Gastrocnemius medialis (tissue), 4 donors: Measurements from ENCODE around the gene MAP3K6. TPM values are rescaled to one million over a fixed set of nuclear protein-coding genes. Genes with fewer than 3 reads are reported as not detected.

Experiments
- ATAC-seq, 2 donors: fragments of 150-250 bp; one replicate each; pipeline ENCODE4 v1.9.1; 2016
- DNase-seq, 2 donors: peaks; one replicate each; pipeline ENCODE4 v3.0.0-alpha.2; 2019
- H3K27ac ChIP-seq, 4 donors: fragments of 200-600 bp; sonication (generic); 1 replicate in 1 of 4; 2 replicates in 3 of 4; pipeline ENCODE4 v1.5.1; 2016 to 2018; ENCODE audit warnings: mild to moderate bottlenecking in 2 of 4, moderate library complexity in 1 of 4
- H3K27me3 ChIP-seq, 3 donors: fragments of 200-600 bp; sonication (generic) in 2 of 3; 1 replicate in 1 of 3; 2 replicates in 2 of 3; pipeline versions ENCODE4 v1.5.1 to v1.6.0; 2016 to 2019; ENCODE audit warnings: mild to moderate bottlenecking in 1 of 3, moderate library complexity in 1 of 3
- H3K36me3 ChIP-seq, 2 donors: fragments of 200-600 bp; sonication (generic) in 1 of 2; one replicate each; pipeline ENCODE4 v1.5.1; 2017 to 2018
- H3K4me1 ChIP-seq, 2 donors: fragments of 200-600 bp; sonication (generic) in 1 of 2; one replicate each; pipeline ENCODE4 v1.5.1; 2016 to 2017; ENCODE audit warnings: mild to moderate bottlenecking in 2 of 2
- H3K4me3 ChIP-seq, 4 donors: fragments of 200-600 bp; sonication (generic) in 3 of 4; 1 replicate in 1 of 4; 2 replicates in 3 of 4; pipeline ENCODE4 v1.5.1; 2016 to 2019; ENCODE audit warnings: mild to moderate bottlenecking in 2 of 4
- H3K9me3 ChIP-seq, 3 donors: fragments of 200-600 bp; sonication (generic) in 2 of 3; 1 replicate in 1 of 3; 2 replicates in 2 of 3; pipeline ENCODE4 v1.5.1; 2016 to 2019
- CTCF ChIP-seq, 5 experiments: fragments of 450-650 bp in 3 of 5; fragments of 200-600 bp in 2 of 5; sonication (generic) in 2 of 5; IDR thresholded peaks in 4 of 5; conservative IDR thresholded peaks in 1 of 5; 1 replicate in 4 of 5; 2 replicates in 1 of 5; pipeline ENCODE4 v1.5.1; 2016 to 2019; ENCODE audit warnings: antibody characterized with exemption in 5 of 5, mild to moderate bottlenecking in 3 of 5, moderate library complexity in 3 of 5
- POLR2A ChIP-seq, 2 donors: fragments of 450-650 bp; IDR thresholded peaks; one replicate each; pipeline ENCODE4 v1.6.1; 2017; ENCODE audit warnings: antibody characterized with exemption in 2 of 2, mild to moderate bottlenecking in 2 of 2, moderate library complexity in 2 of 2
- in situ Hi-C, 4 donors: fragments of 200-750 bp; cut with MboI; loops; one replicate each; pipeline versions ENCODE4 v1.15.0 to v1.8.0; 2017; ENCODE audit warnings: low sequenced_read_pairs in 4 of 4
- intact Hi-C: fragments of 100-400 bp; cut with DNase I; formaldehyde crosslinking; loops from one replicate; pipeline ENCODE4 v1.15.1; 2023; ENCODE audit warnings: low total_unique reads
- total RNA-seq, 4 donors: library from RNA; depleted of rRNA; stranded (reverse); fragments of >200 nt; gene quantifications; one replicate each; pipeline versions ENCODE4 v1.1.0 to v1.2.3, GENCODE V29; 2016

The MAP3K6 gene
- total RNA-seq, 4 donors from 2014 or later: 16.5 to 29.1 (median 18.4) TPM

GRCh38 chr1:27327964-27328363 lies 38.8 kb downstream of the MAP3K6 start:
- intact Hi-C loops: loop anchor here (10.0 kb wide), 1 partner anchor 277 kb away; the partner anchor contains the start of gene AHDC1
- Histone ChIP-seq H3K9me3 (no peaks in the 10 kb centered on the region), H3K36me3 (peaks cover 0 to 21% of the 10 kb centered on the region in 2 donors), H3K27ac (no peak overlapping the region), H3K4me3 (no peak overlapping the region), H3K4me1 (peaks cover 33 to 37% of the 10 kb centered on the region in 2 donors), H3K27me3 (no peaks in the 10 kb centered on the region)
- TF ChIP-seq POLR2A (IDR thresholded peaks at IDR 0.05) (no peak), CTCF (IDR thresholded peaks at IDR 0.05 in 4 of 5, conservative IDR thresholded peaks at IDR 0.05 in 1 of 5) (no peak)
- ATAC-seq (no peak), DNase-seq (no peak)
- in situ Hi-C loops: no loop called here

- TF ChIP-seq CTCF (IDR thresholded peaks at IDR 0.05 in 4 of 5, conservative IDR thresholded peaks at IDR 0.05 in 1 of 5): no peak
- TF ChIP-seq POLR2A (IDR thresholded peaks at IDR 0.05): no peak
- in situ Hi-C loops (no loop called here), intact Hi-C loops (loop anchor here (10.0 kb wide), 1 partner anchor 280 kb away; the partner anchor contains the start of gene AHDC1)
- H3K36me3 ChIP-seq: peaks cover 0 to 9% of the 10 kb centered on the region in 2 donors
- DNase-seq (no peak), ATAC-seq (no peak)
- H3K9me3 ChIP-seq: no peaks in the 10 kb centered on the region
- H3K27ac ChIP-seq: no peak overlapping the region
- peaks cover 40 to 43% of the 10 kb centered on the region in 2 donors for H3K4me1 ChIP-seq
- H3K4me3 ChIP-seq: no peak overlapping the region
- no peaks in the 10 kb centered on the region for H3K27me3 ChIP-seq
These were observed 41.5 kb downstream of the MAP3K6 start for GRCh38 chr1:27325286-27325685.

DNA sequence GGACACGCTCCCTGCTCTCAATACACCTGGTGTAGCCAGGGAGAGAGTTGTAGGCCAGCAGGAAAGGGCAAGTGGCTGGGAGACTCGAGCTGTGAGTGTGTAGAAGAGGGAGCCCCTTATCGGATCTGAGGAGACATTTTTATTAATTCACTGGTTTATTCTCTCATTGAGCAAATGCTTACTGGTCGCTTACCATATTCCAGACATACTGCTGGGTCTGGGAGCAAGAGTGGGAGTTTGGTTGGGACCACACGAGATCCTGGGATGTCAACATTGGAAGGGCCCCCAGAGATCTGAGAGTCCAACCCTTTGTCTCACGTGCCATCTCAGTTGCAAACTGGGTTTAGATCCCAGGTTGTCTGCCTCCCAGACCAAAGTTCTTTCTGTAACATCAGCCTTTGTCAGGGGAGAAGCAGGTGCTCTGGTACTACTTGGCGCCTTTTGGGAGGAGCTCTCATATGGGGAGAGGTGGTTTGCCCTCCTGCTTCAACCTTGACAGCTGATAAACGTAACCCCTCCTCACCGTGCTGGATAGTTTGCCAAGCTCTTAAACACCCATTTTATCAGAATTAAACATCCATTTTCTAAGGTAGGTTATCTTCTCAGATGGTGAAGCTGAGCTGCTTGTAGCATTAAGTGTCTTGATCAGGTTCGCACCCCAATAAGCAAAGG lies 44.1 kb downstream of the MAP3K6 start:
- peak overlapping the region; percentile 85 to 100 (median 87) for H3K4me3 ChIP-seq
- ATAC-seq (no peak), DNase-seq (no peak)
- TF ChIP-seq CTCF (IDR thresholded peaks at IDR 0.05 in 4 of 5, conservative IDR thresholded peaks at IDR 0.05 in 1 of 5) (no peak), POLR2A (IDR thresholded peaks at IDR 0.05) (no peak)
- peak overlapping the region; percentile 90 to 95 (median 92) for H3K27ac ChIP-seq
- peaks cover 0 to 9% of the 10 kb centered on the region in 2 donors for H3K36me3 ChIP-seq
- in situ Hi-C loops: no loop called here
- intact Hi-C loops: loop anchor here (2.0 to 10.0 kb wide), 3 partner anchors 42 to 405 kb away; partner anchors contain the start of genes AHDC1 and FAM76A
- H3K27me3 ChIP-seq: peaks cover 15% of the 10 kb centered on the region in 3 donors
- peaks cover 27 to 37% of the 10 kb centered on the region in 2 donors for H3K4me1 ChIP-seq
- no peaks in the 10 kb centered on the region for H3K9me3 ChIP-seq

- no peaks in the 10 kb centered on the region for H3K9me3 ChIP-seq
- peaks cover 0 to 9% of the 10 kb centered on the region in 2 donors for H3K36me3 ChIP-seq
- TF ChIP-seq POLR2A (IDR thresholded peaks at IDR 0.05): peak; percentile 54 to 62
- TF ChIP-seq CTCF (IDR thresholded peaks at IDR 0.05 in 4 of 5, conservative IDR thresholded peaks at IDR 0.05 in 1 of 5): peak in 4 of 5 experiments; percentile 36 to 42 (median 38)
- in situ Hi-C loops (no loop called here), intact Hi-C loops (loop anchor here (2.0 to 10.0 kb wide), 3 partner anchors 43 to 405 kb away; partner anchors contain the start of genes AHDC1 and FAM76A)
- DNase-seq (peak; percentile 95 to 96), ATAC-seq (peak; percentile 97)
- peak within 1 kb of the TSS; percentile 90 to 95 (median 92) for H3K27ac ChIP-seq
- H3K4me1 ChIP-seq: peaks cover 21 to 35% of the 10 kb centered on the region in 2 donors
- peaks cover 17 to 19% (median 18%) of the 10 kb centered on the region in 3 donors for H3K27me3 ChIP-seq
- H3K4me3 ChIP-seq: peak within 1 kb of the TSS; percentile 85 to 100 (median 87)
These were observed 44.8 kb downstream of the MAP3K6 start, which contains the start of gene TMEM222 for GRCh38 chr1:27321813-27322568. TSS of gene TMEM222 (plus strand) at chr1:27322163. CDS start at chr1:27322198, 35 bp downstream.
